GM19328 (cell line): ENCODE results near the gene FKBP14.
"Not testable (repeated sequence)": the region's sequence is repeated elsewhere in the genome, so short reads cannot be mapped to it uniquely, and the experiment has no call there.

Source experiments
- ATAC-seq: cut with Tn5 transposase; IDR thresholded peaks from one replicate; pipeline ENCODE4 v1.9.1; 2021; ENCODE audit warnings: mild to moderate bottlenecking, moderate library complexity; ENCODE audit not compliant: unreplicated experiment

The FKBP14 gene

GRCh38 chr7:29961611-29962010, 64.9 kb downstream of the FKBP14 start:
- ATAC-seq: not testable (repeated sequence)
